ENCODE measurements around the gene FOCAD.

Gene FOCAD

GRCh38 chr9:20980832-20981455, 296.9 kb downstream of the FOCAD start:
- H3K4me3 ChIP-seq (replicated peaks; ENCODE audit: low read depth, low read length): no peak overlapping the region
- no peak for TF ChIP-seq CTCF (IDR thresholded peaks at IDR 0.05; ENCODE audit: low read depth, low read length, missing control alignments)
- DNase-seq (ENCODE audit: extremely low read depth, low read depth): peak; percentile 60

GRCh38 chr9:20981486-20981885, 297.4 kb downstream of the FOCAD start:
- DNase-seq (ENCODE audit: extremely low read depth, low read depth): peak; percentile 53
- H3K4me3 ChIP-seq (replicated peaks; ENCODE audit: low read depth, low read length): no peak overlapping the region
- no peak for TF ChIP-seq CTCF (IDR thresholded peaks at IDR 0.05; ENCODE audit: low read depth, low read length, missing control alignments)

GRCh38 chr9:20984506-20984905, 300.4 kb downstream of the FOCAD start:
- DNase-seq (ENCODE audit: extremely low read depth, low read depth): no peak
- no peak overlapping the region for H3K4me3 ChIP-seq (replicated peaks; ENCODE audit: low read depth, low read length)
- TF ChIP-seq CTCF (IDR thresholded peaks at IDR 0.05; ENCODE audit: low read depth, low read length, missing control alignments): no peak

DNA sequence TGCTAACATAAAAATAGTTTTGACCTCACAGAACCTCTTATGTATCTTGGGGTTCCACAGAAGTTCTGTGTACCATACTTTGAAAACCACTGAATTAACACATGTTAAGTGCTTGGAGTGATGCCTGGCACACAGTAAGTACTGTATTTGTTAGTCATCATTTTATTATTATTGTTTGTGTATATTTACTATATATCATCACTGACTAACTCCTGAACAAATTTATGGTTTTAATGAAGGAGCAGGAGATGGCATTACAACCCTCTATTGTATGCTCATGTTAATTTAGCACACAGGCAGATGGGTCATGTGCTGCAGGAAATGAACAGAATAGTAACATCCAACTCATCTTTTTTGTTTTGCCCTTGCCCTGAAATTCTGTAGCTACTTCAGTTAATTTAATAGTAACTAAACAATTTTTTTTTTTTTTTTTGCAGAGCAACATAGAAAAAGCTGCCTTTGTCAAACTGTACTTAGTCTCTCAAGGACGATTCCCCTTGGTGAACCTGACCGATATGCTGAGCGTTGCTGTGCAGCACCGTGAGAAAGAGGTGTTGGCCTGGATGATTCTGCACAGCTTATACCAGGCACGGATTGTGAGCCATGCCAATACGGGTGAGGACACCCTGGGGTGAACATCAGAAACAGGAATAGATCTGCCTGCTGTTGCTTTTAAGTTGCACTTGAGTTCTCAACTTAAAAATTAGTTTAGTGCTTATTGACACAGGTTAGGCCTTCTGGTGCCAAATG, 302.0 kb downstream of the FOCAD start:
- TF ChIP-seq CTCF (IDR thresholded peaks at IDR 0.05; ENCODE audit: low read depth, low read length, missing control alignments): no peak
- H3K4me3 ChIP-seq (replicated peaks; ENCODE audit: low read depth, low read length): no peak overlapping the region
- no peak for DNase-seq (ENCODE audit: extremely low read depth, low read depth)

GRCh38 chr9:20987521-20987920, 303.5 kb downstream of the FOCAD start:
- DNase-seq (ENCODE audit: extremely low read depth, low read depth): no peak
- no peak overlapping the region for H3K4me3 ChIP-seq (replicated peaks; ENCODE audit: low read depth, low read length)
- no peak for TF ChIP-seq CTCF (IDR thresholded peaks at IDR 0.05; ENCODE audit: low read depth, low read length, missing control alignments)

- TF ChIP-seq CTCF (IDR thresholded peaks at IDR 0.05; ENCODE audit: low read depth, low read length, missing control alignments): no peak
- no peak overlapping the region for H3K4me3 ChIP-seq (replicated peaks; ENCODE audit: low read depth, low read length)
- DNase-seq (ENCODE audit: extremely low read depth, low read depth): no peak
Observed at GRCh38 chr9:20988061-20988460, 304.0 kb downstream of the FOCAD start.

All from HFF-Myc (cell line).